Neural progenitor cell (in vitro differentiated cells): ENCODE results near the gene TUBGCP3. TPM values are rescaled to one million over a fixed set of nuclear protein-coding genes. Genes with fewer than 3 reads are reported as not detected.

Experiments used
- DNase-seq: peaks from one replicate; pipeline ENCODE4 v3.0.0-alpha.2; 2016; ENCODE audit warnings: low spot score
- H2AFZ ChIP-seq: fragments of 200-600 bp; sonication (generic); replicated peaks from 2 replicates; pipeline ENCODE4 v1.6.1; 2016; ENCODE audit warnings: antibody characterized with exemption
- H3F3A ChIP-seq: fragments of 200-600 bp; sonication (generic); 2 replicates; pipeline ENCODE4 v1.6.1; 2016; ENCODE audit warnings: antibody characterized with exemption, low read depth
- H3K27ac ChIP-seq: fragments of 200-600 bp; sonication (generic); 2 replicates; pipeline ENCODE4 v1.5.1; 2016; ENCODE audit warnings: mild to moderate bottlenecking
- H3K27me3 ChIP-seq: fragments of 200-600 bp; sonication (generic); 2 replicates; pipeline ENCODE4 v1.6.1; 2016; ENCODE audit warnings: mild to moderate bottlenecking, moderate library complexity
- H3K36me3 ChIP-seq: fragments of 200-600 bp; sonication (generic); 2 replicates; pipeline ENCODE4 v1.5.1; 2016
- H3K4me1 ChIP-seq: fragments of 200-600 bp; sonication (generic); 2 replicates; pipeline ENCODE4 v1.6.1; 2016; ENCODE audit warnings: mixed run types
- H3K4me2 ChIP-seq: fragments of 200-600 bp; sonication (generic); 2 replicates; pipeline ENCODE4 v1.6.1; 2016
- H3K4me3 ChIP-seq: fragments of 200-600 bp; sonication (generic); 2 replicates; pipeline ENCODE4 v1.5.1; 2016
- H3K79me2 ChIP-seq: fragments of 200-600 bp; sonication (generic); 2 replicates; pipeline ENCODE4 v1.6.1; 2016; ENCODE audit warnings: low read depth
- H3K9ac ChIP-seq: fragments of 200-600 bp; sonication (generic); 2 replicates; pipeline ENCODE4 v1.6.1; 2016
- H3K9me3 ChIP-seq: fragments of 200-600 bp; sonication (generic); 2 replicates; pipeline ENCODE4 v1.5.1; 2016; ENCODE audit warnings: low read depth
- H4K20me1 ChIP-seq: fragments of 200-600 bp; sonication (generic); 2 replicates; pipeline ENCODE4 v1.6.1; 2016; ENCODE audit warnings: low read depth
- H3K27ac Mint-ChIP-seq: 3 replicates; pipeline ENCODE4 v1.8.0; 2021; ENCODE audit warnings: mixed read lengths
- H3K27me3 Mint-ChIP-seq: 2 replicates; pipeline ENCODE4 v1.8.0; 2022; ENCODE audit warnings: low read depth, mild to moderate bottlenecking, inconsistent platforms, moderate library complexity, mixed read lengths; ENCODE audit not compliant: insufficient read depth
- H3K36me3 Mint-ChIP-seq: 3 replicates; pipeline ENCODE4 v1.8.0; 2021; ENCODE audit warnings: mixed read lengths
- H3K4me1 Mint-ChIP-seq: 3 replicates; pipeline ENCODE4 v1.8.0; 2021; ENCODE audit warnings: mixed read lengths
- H3K4me3 Mint-ChIP-seq: 3 replicates; pipeline ENCODE4 v1.8.0; 2021; ENCODE audit warnings: mild to moderate bottlenecking, moderate library complexity, mixed read lengths
- H3K9me3 Mint-ChIP-seq: 3 replicates; pipeline ENCODE4 v1.8.0; 2020; ENCODE audit warnings: mixed read lengths
- CTCF ChIP-seq: fragments of 200-600 bp; sonication (generic); IDR thresholded peaks from 2 replicates; pipeline ENCODE4 v1.5.1; 2017; ENCODE audit warnings: antibody characterized with exemption, mild to moderate bottlenecking
- EZH2 ChIP-seq: fragments of 200-600 bp; sonication (generic); IDR thresholded peaks from 2 replicates; pipeline ENCODE4 v1.6.1; 2017; ENCODE audit warnings: antibody characterized with exemption, mild to moderate bottlenecking, moderate library complexity
- EZH2phosphoT487 ChIP-seq: fragments of 200-600 bp; sonication (generic); IDR thresholded peaks from 2 replicates; pipeline ENCODE4 v1.6.1; 2017; ENCODE audit warnings: antibody characterized with exemption
- total RNA-seq: library from RNA; depleted of rRNA; stranded (reverse); fragments of >200 nt; gene quantifications from 2 replicates; pipeline ENCODE4 v1.2.3, GENCODE V29; 2015; ENCODE audit warnings: low replicate concordance

The TUBGCP3 gene
- total RNA-seq, 1 donor from 2014 or later, result 33.6 TPM

- no peaks in the 10 kb centered on the region for H3K9me3 Mint-ChIP-seq
- Histone ChIP-seq H3K9me3 (no peaks in the 10 kb centered on the region), H3K9ac (no peak overlapping the region)
Observed at GRCh38 chr13:112627161-112627560, 39.2 kb upstream of the TUBGCP3 start.

GRCh38 chr13:112626761-112627160 lies 38.8 kb upstream of the TUBGCP3 start:
- no peaks in the 10 kb centered on the region for H3K4me1 ChIP-seq
- H4K20me1 ChIP-seq, result no peaks in the 10 kb centered on the region
- H3K4me3 ChIP-seq, result no peak overlapping the region
- no peaks in the 10 kb centered on the region for H3K79me2 ChIP-seq
- no peaks in the 10 kb centered on the region for H3F3A ChIP-seq
- DNase-seq, result no peak
- no peaks in the 10 kb centered on the region for H3K36me3 Mint-ChIP-seq
- H3K9ac ChIP-seq, result no peak overlapping the region
- H3K27ac ChIP-seq, result no peak overlapping the region
- H3K27me3 Mint-ChIP-seq, result peaks cover 3% of the 10 kb centered on the region
- H3K27me3 ChIP-seq, result no peaks in the 10 kb centered on the region
- H2AFZ ChIP-seq, result no peak overlapping the region
- H3K4me2 ChIP-seq, result no peak overlapping the region
- TF ChIP-seq EZH2phosphoT487 (no peak), CTCF (no peak), EZH2 (no peak)
- H3K4me1 Mint-ChIP-seq, result no peaks in the 10 kb centered on the region
- no peaks in the 10 kb centered on the region for H3K36me3 ChIP-seq
- H3K9me3 ChIP-seq, result no peaks in the 10 kb centered on the region
- no peaks in the 10 kb centered on the region for H3K9me3 Mint-ChIP-seq
- no peak overlapping the region for H3K27ac Mint-ChIP-seq
- H3K4me3 Mint-ChIP-seq, result no peak overlapping the region

More at GRCh38 chr13:112627161-112627560, 39.2 kb upstream of the TUBGCP3 start:
- no peak overlapping the region for H3K27ac Mint-ChIP-seq
- Histone ChIP-seq H3K4me2 (no peak overlapping the region), H3K4me1 (no peaks in the 10 kb centered on the region), H3K79me2 (no peaks in the 10 kb centered on the region), H3F3A (no peaks in the 10 kb centered on the region), H3K27me3 (no peaks in the 10 kb centered on the region), H2AFZ (no peak overlapping the region), H3K27ac (no peak overlapping the region), H4K20me1 (no peaks in the 10 kb centered on the region), H3K4me3 (no peak overlapping the region), H3K36me3 (no peaks in the 10 kb centered on the region)
- H3K27me3 Mint-ChIP-seq, result peaks cover 3% of the 10 kb centered on the region
- no peak for DNase-seq
- TF ChIP-seq EZH2, result no peak
- TF ChIP-seq CTCF, result no peak
- TF ChIP-seq EZH2phosphoT487, result no peak
- H3K4me1 Mint-ChIP-seq, result no peaks in the 10 kb centered on the region
- no peak overlapping the region for H3K4me3 Mint-ChIP-seq
- H3K36me3 Mint-ChIP-seq, result no peaks in the 10 kb centered on the region

- no peak overlapping the region for H3K27ac ChIP-seq
- no peak for TF ChIP-seq EZH2
- no peak for TF ChIP-seq EZH2phosphoT487
- no peak for TF ChIP-seq CTCF
- H3F3A ChIP-seq, result no peaks in the 10 kb centered on the region
- DNase-seq, result no peak
- Mint-ChIP-seq H3K27me3 (peaks cover 3% of the 10 kb centered on the region), H3K9me3 (no peaks in the 10 kb centered on the region), H3K27ac (no peak overlapping the region), H3K36me3 (no peaks in the 10 kb centered on the region), H3K4me3 (no peak overlapping the region), H3K4me1 (no peaks in the 10 kb centered on the region)
- no peaks in the 10 kb centered on the region for H3K27me3 ChIP-seq
- no peak overlapping the region for H3K9ac ChIP-seq
- H3K9me3 ChIP-seq, result no peaks in the 10 kb centered on the region
- no peak overlapping the region for H3K4me2 ChIP-seq
- H3K36me3 ChIP-seq, result no peaks in the 10 kb centered on the region
- no peaks in the 10 kb centered on the region for H3K4me1 ChIP-seq
- no peak overlapping the region for H2AFZ ChIP-seq
- no peak overlapping the region for H3K4me3 ChIP-seq
- no peaks in the 10 kb centered on the region for H4K20me1 ChIP-seq
- no peaks in the 10 kb centered on the region for H3K79me2 ChIP-seq
Observed at GRCh38 chr13:112626124-112626523, 38.2 kb upstream of the TUBGCP3 start.
